ENCODE measurements around the gene GKN2. TPM values are rescaled to one million over a fixed set of nuclear protein-coding genes. Genes with fewer than 3 reads are reported as not detected.
"Not testable (repeated sequence)": the region's sequence is repeated elsewhere in the genome, so short reads cannot be mapped to it uniquely, and the experiment has no call there.

GKN2 gene
- total RNA-seq, 1 experiment from 2014 or later: 0.06 TPM

GRCh38 chr2:68961380-68961779, 8.7 kb upstream of the GKN2 start:
- DNase-seq (ENCODE audit: low read depth): no peak

DNA sequence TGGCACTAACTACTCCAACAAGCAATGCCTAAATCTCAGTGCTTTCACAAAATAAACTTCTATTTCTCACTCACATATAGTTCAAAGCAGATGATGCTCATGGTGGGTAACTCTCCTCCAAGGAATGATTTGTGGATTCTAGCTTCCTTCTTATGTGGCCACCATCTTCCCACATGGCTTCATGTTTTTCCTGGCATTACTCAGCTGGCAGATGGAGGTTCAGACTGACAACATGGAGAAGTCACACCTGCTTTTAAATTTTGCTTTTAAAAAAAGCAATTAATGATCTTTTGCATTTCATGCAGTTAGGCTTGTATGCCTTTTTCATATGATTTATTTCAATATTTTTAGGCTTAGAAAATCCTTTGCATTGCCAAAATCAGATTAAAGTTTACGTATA, 6.3 kb upstream of the GKN2 start:
- DNase-seq (ENCODE audit: low read depth): no peak

DNA sequence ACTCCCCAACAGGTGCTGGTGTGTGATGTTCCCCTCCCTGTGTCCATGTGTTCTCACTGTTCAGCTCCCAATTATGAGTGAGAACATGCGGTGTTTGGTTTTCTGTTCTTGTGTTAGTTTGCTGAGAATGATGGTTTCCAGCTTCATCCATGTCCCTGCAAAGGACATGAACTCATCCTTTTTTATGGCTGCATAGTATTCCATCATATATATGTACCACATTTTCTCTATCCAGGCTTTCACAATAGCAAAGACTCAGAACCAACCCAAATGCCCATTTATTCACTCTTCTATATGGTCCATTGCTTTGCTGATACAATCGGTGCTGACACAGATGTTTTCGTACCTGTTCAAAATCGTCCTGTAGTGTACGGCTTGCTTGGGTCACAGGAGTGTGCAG, 2.7 kb upstream of the GKN2 start:
- DNase-seq (ENCODE audit: low read depth): not testable (repeated sequence)

DNA sequence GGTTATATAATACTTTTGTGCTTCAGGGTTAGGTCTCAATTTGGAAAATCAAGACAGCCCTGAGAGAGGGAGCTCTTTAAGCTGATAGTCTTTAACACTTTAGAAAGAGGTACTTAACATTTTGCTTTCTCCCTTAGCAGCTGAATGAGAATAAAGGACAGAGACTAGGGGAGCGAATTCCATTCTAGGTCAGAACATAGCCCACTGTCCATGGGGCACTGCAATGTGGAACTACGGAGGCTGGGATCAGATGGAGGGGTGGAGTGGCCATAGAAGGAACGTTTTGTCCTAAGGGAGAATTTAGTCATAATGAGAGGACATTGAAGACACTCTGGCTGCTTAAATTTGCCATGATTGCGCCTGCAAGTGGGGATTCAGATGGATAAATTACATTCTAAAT, 794 bp downstream of the GKN2 start:
- no peak for DNase-seq (ENCODE audit: low read depth)

GRCh38 chr2:68948710-68949109, 4.0 kb downstream of the GKN2 start:
- DNase-seq (ENCODE audit: low read depth): no peak

DNA sequence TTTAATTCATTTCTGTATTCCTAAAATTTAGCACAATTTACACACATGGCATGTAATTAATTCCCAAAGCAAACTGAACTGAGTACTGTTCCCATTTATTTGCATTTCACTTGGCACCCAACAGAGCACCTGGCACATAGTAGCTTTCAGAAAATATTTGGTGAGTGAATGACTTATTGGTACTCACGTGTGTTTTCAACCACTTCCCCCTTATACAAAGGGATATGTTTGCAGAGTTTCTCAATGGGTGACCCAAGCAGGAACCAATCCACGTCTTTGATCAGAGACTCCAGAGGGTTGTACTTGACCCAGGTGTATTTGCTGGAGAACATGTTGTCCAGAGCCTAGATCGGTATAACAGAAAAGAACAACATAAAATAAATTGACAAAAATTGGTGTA, 6.6 kb downstream of the GKN2 start:
- DNase-seq (ENCODE audit: low read depth): no peak

GRCh38 chr2:68943581-68944568, 8.8 kb downstream of the GKN2 start:
- DNase-seq (ENCODE audit: low read depth): peak; percentile 56

DNA sequence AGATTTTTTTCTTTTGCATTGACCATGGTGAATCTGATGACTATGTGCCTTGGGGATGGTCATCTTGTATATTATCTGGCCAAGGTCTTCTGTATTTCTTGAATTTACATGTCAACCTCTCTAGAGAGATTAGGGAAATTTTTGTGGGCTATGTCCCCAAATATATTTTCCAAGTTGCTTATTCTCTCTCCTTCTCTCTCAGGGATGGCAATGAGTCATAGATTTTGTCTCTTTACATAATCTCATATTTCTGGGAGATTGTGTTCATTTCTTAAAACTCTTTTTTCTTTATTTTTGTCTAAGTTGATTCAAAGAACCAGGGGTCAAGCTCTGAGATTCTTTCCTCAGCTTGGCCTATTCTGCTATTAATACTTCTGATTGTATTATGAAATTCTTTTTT, 9.9 kb downstream of the GKN2 start:
- no peak for DNase-seq (ENCODE audit: low read depth)

DNA sequence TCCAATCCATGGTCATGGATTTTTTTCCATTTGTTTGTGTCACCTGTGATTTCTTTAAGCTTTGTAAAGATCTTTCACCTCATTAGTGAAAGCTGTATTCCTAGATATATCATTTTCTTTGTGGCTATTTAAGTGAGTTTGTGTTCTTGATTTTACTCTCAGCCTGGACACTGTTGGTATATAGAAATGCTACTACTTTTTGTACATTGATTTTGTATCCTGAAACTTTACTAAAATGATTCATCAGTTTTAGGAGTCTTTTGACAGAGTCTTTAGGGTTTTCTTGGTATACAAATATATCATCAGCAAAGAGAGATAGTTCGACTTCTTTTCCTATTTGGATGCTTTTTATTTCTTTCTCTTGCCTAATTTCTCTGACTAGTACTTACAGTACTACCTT, 12.3 kb downstream of the GKN2 start:
- no peak for DNase-seq (ENCODE audit: low read depth)

DNA sequence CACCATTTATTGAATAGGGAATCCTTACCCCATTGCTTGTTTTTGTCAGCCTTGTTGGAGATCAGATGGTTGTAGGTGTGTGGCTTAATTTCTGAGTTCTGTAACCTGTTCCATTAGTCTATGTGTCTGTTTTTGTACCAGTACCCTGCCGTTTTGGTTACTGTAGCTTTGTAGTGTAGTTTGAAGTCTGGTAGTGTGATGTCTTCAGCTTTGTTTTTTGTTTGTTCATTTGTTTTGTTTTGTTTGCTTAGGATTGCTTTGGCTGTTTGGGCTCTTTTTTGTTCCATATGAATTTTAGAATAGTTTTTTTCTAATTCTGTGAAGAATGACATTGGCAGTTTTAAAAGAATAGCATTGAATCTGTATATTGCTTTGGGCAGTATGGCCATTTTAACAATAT, 12.7 kb downstream of the GKN2 start:
- no peak for DNase-seq (ENCODE audit: low read depth)

- no peak for DNase-seq (ENCODE audit: low read depth)
Observed at GRCh38 chr2:68938938-68939337, 13.8 kb downstream of the GKN2 start.

- DNase-seq (ENCODE audit: low read depth): no peak
Observed at GRCh38 chr2:68937346-68938055, 15.2 kb downstream of the GKN2 start.

- peak; percentile 42 for DNase-seq (ENCODE audit: low read depth)
Observed at GRCh38 chr2:68936889-68937288, 15.8 kb downstream of the GKN2 start.

DNA sequence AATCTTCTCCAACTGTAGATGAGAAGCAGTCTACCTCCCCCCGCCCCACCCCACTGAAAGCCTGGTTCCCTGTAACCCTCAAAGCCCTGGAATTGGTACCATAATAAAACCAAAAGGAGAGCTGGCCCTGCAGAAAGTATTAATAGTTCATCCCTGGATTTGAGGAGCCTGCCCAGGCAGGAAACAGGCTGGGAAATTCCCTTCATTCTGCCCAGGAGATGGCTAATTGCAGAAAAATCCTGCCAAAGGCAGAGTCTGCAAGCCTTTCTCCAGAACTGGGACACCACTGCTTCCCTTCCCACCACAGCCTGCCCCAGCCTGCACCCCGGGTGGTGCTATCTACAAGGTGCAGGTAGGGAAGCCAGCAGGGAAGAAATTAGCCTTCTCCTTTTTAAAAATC, 16.3 kb downstream of the GKN2 start:
- peak; percentile 73 for DNase-seq (ENCODE audit: low read depth)

GRCh38 chr2:68935471-68935870, 17.2 kb downstream of the GKN2 start:
- no peak for DNase-seq (ENCODE audit: low read depth)

GRCh38 chr2:68934021-68934420, 18.7 kb downstream of the GKN2 start:
- DNase-seq (ENCODE audit: low read depth): no peak

DNA sequence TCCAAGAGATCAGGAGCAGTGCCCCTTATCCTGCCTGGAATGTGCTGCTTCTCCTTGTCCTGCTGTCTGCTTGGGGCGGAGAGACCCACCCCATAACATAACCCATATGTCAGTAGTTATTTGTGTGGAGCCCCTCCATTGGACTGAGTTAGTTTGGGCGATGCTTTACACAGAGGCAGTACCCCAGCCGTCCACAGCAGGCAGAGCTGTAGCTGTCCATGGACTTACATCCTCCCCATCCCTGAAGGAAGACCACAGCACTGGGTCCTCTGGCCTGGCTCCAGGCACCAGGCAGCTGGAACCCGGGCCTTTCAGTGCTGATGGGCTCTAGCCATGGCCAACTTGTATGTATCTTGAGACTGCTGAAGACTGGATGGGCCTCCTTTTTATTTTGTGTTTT, 20.3 kb downstream of the GKN2 start:
- DNase-seq (ENCODE audit: low read depth): no peak

DNA sequence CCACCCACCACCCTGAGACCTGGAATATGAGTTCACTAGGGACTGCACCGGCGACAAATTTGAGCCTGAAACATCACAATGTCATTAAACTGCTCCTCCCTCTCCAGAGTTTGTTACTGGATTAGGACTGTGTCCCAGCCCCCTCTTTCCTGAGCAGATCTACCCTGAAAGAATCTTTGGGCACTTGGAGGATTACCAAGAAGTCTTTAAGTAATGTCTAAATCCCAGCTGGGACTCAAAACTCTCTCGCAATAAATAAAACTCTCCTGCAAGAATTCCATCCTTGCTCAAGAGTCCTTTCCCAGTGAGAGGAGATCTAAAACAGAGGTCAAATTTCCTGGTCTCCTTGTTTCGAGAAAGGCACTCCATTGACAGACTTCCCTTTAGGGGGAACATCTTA, 20.9 kb downstream of the GKN2 start:
- no peak for DNase-seq (ENCODE audit: low read depth)

GRCh38 chr2:68931149-68931711, 21.5 kb downstream of the GKN2 start:
- no peak for DNase-seq (ENCODE audit: low read depth)

DNA sequence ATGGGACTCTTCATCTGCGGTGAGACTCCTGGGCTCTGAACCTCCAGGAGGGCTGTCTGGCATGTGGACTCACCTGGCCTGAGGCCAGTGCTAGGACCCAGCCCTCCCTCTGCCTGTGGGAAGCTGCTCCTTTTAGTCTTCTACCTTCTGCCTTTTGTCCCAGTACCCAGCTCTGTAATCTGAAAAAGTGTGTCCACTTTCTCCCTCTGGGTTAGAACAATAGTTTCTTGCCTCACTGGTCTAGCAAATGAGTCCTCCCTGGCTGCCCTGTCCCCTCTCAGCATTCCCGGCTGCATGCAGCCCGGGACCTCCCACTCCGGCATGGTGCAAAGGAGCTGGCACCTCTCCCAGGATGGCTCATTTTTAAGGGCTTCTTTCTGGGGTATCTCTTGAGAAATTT, 25.9 kb downstream of the GKN2 start:
- peak; percentile 71 for DNase-seq (ENCODE audit: low read depth)

- DNase-seq (ENCODE audit: low read depth): peak; percentile 48
Observed at GRCh38 chr2:68925295-68925896, 27.3 kb downstream of the GKN2 start.

GRCh38 chr2:68921646-68922045, 31.0 kb downstream of the GKN2 start:
- peak; percentile 48 for DNase-seq (ENCODE audit: low read depth)

All from Daoy (cell line).